Stromal cell of bone marrow (primary cell): ENCODE results near the gene MZT2A.
"Not testable (repeated sequence)": the region's sequence is repeated elsewhere in the genome, so short reads cannot be mapped to it uniquely, and the experiment has no call there.

ENCODE experiments used
- DNase-seq: peaks from one replicate; pipeline ENCODE4 v3.0.0-alpha.2; 2012; ENCODE audit warnings: low read depth

MZT2A gene

GRCh38 chr2:131451265-131451949, 40.8 kb downstream of the MZT2A start:
- DNase-seq: not testable (repeated sequence)

DNA sequence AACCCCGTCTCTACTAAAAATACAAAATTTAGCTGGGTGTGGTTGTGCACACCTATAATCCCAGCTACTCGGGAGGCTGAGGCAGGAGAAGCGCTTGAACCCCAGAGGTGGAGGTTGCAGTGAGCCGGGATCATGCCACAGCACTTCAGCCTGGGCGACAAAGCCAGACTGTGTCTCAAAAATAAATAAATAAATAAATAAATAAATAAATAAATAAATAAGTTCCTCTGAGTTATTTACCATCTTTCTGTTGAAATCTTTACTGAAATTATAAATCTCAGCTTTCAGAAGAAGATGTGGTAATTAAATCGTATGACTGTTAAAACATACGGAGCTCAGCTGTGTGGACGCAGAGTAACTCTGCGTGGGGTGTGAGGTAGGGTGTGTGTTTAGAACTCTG, 44.2 kb downstream of the MZT2A start:
- not testable (repeated sequence) for DNase-seq

DNA sequence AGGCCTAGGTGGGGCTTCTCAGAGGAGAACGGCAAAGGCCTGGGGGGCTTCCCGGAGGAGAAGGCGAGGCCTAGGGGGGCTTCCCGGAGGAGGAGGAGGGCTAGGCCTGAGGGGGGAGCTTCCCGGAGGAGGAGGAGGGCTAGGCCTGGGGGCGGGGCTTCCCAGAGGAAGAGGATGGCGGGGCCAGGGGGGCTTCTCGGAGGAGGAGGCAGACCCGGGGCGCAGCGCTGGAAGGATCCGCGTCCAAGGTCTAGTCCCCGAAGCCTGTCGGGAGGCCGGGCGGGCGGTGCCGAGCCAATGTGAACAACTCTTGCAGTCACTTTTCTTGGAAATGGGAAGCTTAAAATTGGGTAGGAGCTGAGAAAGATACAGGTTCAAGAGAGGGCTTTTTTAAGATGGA, 46.3 kb downstream of the MZT2A start:
- DNase-seq: no peak

DNA sequence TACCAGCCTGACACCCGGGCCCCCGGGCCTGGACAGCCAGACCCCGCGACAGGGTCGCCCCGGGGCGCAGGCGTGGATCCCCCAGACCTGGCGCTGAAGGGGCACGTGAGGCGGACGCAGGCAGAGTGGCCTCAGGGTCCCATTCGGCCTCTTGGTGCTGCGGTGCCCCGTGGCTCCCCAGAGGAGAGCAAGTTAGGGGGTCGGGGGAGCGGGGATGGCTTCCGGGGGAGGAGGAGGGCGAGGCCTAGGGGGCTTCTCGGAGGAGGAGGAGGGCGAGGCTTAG, 46.7 kb downstream of the MZT2A start:
- DNase-seq: not testable (repeated sequence)

- not testable (repeated sequence) for DNase-seq
Measured at GRCh38 chr2:131444736-131445514, 47.3 kb downstream of the MZT2A start.

DNA sequence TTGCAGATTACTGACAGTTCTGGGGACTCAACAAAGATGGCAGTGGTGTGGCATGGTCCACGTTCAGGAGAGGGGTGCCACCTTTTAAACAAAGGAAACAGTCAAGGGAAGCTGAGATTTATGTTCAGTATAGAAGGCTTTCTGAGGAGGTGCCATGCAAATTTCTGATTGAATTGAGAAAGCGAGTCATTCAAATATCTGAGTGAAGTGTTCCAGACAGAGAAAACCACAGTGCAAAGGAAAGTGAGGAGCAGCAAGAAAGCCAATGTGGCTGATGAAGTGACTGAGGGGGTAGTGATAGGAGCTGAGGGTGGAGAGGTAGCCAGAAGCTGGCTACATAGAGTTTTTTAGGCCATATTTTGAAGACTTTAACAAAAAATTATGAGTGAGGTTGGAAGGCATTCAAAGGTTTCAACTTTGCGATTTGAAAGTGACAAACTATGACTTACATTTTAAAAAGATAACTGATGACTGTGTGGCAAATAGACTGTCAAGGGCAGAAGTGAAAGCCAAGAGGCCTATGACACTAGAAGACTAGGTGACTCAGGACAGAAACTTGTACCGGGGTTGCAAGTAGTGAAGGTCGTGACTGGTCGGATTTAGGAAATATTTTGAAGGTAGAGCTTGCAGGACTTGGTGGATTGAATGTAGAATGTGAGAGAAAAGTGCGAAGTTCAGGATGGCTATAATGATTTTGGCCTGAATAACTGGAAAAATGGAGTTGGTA, 51.3 kb downstream of the MZT2A start:
- not testable (repeated sequence) for DNase-seq
